ENCODE results near the gene ST8SIA1.

Gene ST8SIA1

GRCh38 chr12:22202847-22203246, 131.7 kb downstream of the ST8SIA1 start:
- WGBS (ENCODE audit: extremely low coverage, insufficient coverage, insufficient read length), result no CpG with 5 or more reads among the region's 5 CpGs
- H3K9ac ChIP-seq (ENCODE audit: low read length), result no peak overlapping the region
- H3K4ac ChIP-seq (ENCODE audit: low read depth, low read length), result no peak overlapping the region
- no peaks in the 10 kb centered on the region for H3K4me1 ChIP-seq (ENCODE audit: control insufficient read depth in 1 of 2, insufficient read depth in 2 of 2, low read length in 2 of 2)
- H3K4me2 ChIP-seq (ENCODE audit: low read length), result no peak overlapping the region
- H3K79me1 ChIP-seq (ENCODE audit: low read length), result no peaks in the 10 kb centered on the region
- H2BK120ac ChIP-seq (ENCODE audit: insufficient read depth, low read length, poor library complexity), result no peak overlapping the region
- H2AFZ ChIP-seq (ENCODE audit: insufficient read depth, low read length, poor library complexity), result no peak overlapping the region
- H3K27ac ChIP-seq (ENCODE audit: low read depth, low read length), result no peak overlapping the region
- H2BK5ac ChIP-seq (ENCODE audit: low read depth, low read length, poor library complexity), result no peak overlapping the region
- no peak overlapping the region for H4K12ac ChIP-seq (ENCODE audit: low read depth, low read length)
- no peak overlapping the region for H3K18ac ChIP-seq (ENCODE audit: low read length)
- H3K23ac ChIP-seq (ENCODE audit: low read length), result no peak overlapping the region
- DNase-seq, result no peak
- no peaks in the 10 kb centered on the region for H3K36me3 ChIP-seq (ENCODE audit: control insufficient read depth in 1 of 2, insufficient read depth in 2 of 2, low read length in 2 of 2)
- H3K4me3 ChIP-seq (ENCODE audit: low read depth, low read length), result no peak overlapping the region
- no peaks in the 10 kb centered on the region for H3K27me3 ChIP-seq (ENCODE audit: insufficient read depth, low read length)
- no peaks in the 10 kb centered on the region for H3K9me3 ChIP-seq (ENCODE audit: insufficient read depth, low read depth, low read length)
- no peak overlapping the region for H4K91ac ChIP-seq (ENCODE audit: low read depth, low read length)
- no peak overlapping the region for H3K14ac ChIP-seq (ENCODE audit: low read length)
- H3K79me2 ChIP-seq (ENCODE audit: control insufficient read depth, insufficient read depth, low read length, poor library complexity), result no peaks in the 10 kb centered on the region
- no peak overlapping the region for H4K8ac ChIP-seq (ENCODE audit: low read depth, low read length)
- no peak overlapping the region for H2BK12ac ChIP-seq (ENCODE audit: low read length)
- no peak overlapping the region for H2AK5ac ChIP-seq (ENCODE audit: low read length)

- no peak overlapping the region for H3K14ac ChIP-seq (ENCODE audit: low read length)
- no peak overlapping the region for H2BK120ac ChIP-seq (ENCODE audit: insufficient read depth, low read length, poor library complexity)
- no peaks in the 10 kb centered on the region for H3K79me1 ChIP-seq (ENCODE audit: low read length)
- H3K23ac ChIP-seq (ENCODE audit: low read length), result no peak overlapping the region
- no peak overlapping the region for H3K9ac ChIP-seq (ENCODE audit: low read length)
- H3K4me3 ChIP-seq (ENCODE audit: low read depth, low read length), result no peak overlapping the region
- no peak overlapping the region for H3K27ac ChIP-seq (ENCODE audit: low read depth, low read length)
- H4K12ac ChIP-seq (ENCODE audit: low read depth, low read length), result no peak overlapping the region
- no peaks in the 10 kb centered on the region for H3K79me2 ChIP-seq (ENCODE audit: control insufficient read depth, insufficient read depth, low read length, poor library complexity)
- no peak overlapping the region for H2AFZ ChIP-seq (ENCODE audit: insufficient read depth, low read length, poor library complexity)
- H3K36me3 ChIP-seq (ENCODE audit: control insufficient read depth in 1 of 2, insufficient read depth in 2 of 2, low read length in 2 of 2), result no peaks in the 10 kb centered on the region
- no peak overlapping the region for H4K91ac ChIP-seq (ENCODE audit: low read depth, low read length)
- no peak overlapping the region for H3K4ac ChIP-seq (ENCODE audit: low read depth, low read length)
- no peaks in the 10 kb centered on the region for H3K4me1 ChIP-seq (ENCODE audit: control insufficient read depth in 1 of 2, insufficient read depth in 2 of 2, low read length in 2 of 2)
- H2BK5ac ChIP-seq (ENCODE audit: low read depth, low read length, poor library complexity), result no peak overlapping the region
- H3K27me3 ChIP-seq (ENCODE audit: insufficient read depth, low read length), result no peaks in the 10 kb centered on the region
- no peak overlapping the region for H3K4me2 ChIP-seq (ENCODE audit: low read length)
- H4K8ac ChIP-seq (ENCODE audit: low read depth, low read length), result no peak overlapping the region
- no peaks in the 10 kb centered on the region for H3K9me3 ChIP-seq (ENCODE audit: insufficient read depth, low read depth, low read length)
- no CpG with 5 or more reads among the region's 3 CpGs for WGBS (ENCODE audit: extremely low coverage, insufficient coverage, insufficient read length)
- no peak overlapping the region for H2AK5ac ChIP-seq (ENCODE audit: low read length)
- no peak for DNase-seq
- no peak overlapping the region for H2BK12ac ChIP-seq (ENCODE audit: low read length)
- H3K18ac ChIP-seq (ENCODE audit: low read length), result no peak overlapping the region
Measured at GRCh38 chr12:22201101-22201500, 133.4 kb downstream of the ST8SIA1 start.

GRCh38 chr12:22196236-22196635, 138.3 kb downstream of the ST8SIA1 start:
- H4K12ac ChIP-seq (ENCODE audit: low read depth, low read length), result no peak overlapping the region
- H4K91ac ChIP-seq (ENCODE audit: low read depth, low read length), result no peak overlapping the region
- no peak overlapping the region for H2BK12ac ChIP-seq (ENCODE audit: low read length)
- no peak overlapping the region for H3K4ac ChIP-seq (ENCODE audit: low read depth, low read length)
- no peak overlapping the region for H2AK5ac ChIP-seq (ENCODE audit: low read length)
- DNase-seq, result no peak
- no peak overlapping the region for H3K9ac ChIP-seq (ENCODE audit: low read length)
- no peaks in the 10 kb centered on the region for H3K27me3 ChIP-seq (ENCODE audit: insufficient read depth, low read length)
- no peak overlapping the region for H3K4me3 ChIP-seq (ENCODE audit: low read depth, low read length)
- no peak overlapping the region for H3K27ac ChIP-seq (ENCODE audit: low read depth, low read length)
- H2BK5ac ChIP-seq (ENCODE audit: low read depth, low read length, poor library complexity), result no peak overlapping the region
- H3K9me3 ChIP-seq (ENCODE audit: insufficient read depth, low read depth, low read length), result no peaks in the 10 kb centered on the region
- WGBS (ENCODE audit: extremely low coverage, insufficient coverage, insufficient read length), result no CpG with 5 or more reads among the region's 1 CpG
- no peak overlapping the region for H4K8ac ChIP-seq (ENCODE audit: low read depth, low read length)
- no peak overlapping the region for H3K18ac ChIP-seq (ENCODE audit: low read length)
- H3K4me2 ChIP-seq (ENCODE audit: low read length), result no peak overlapping the region
- no peak overlapping the region for H2AFZ ChIP-seq (ENCODE audit: insufficient read depth, low read length, poor library complexity)
- no peaks in the 10 kb centered on the region for H3K36me3 ChIP-seq (ENCODE audit: control insufficient read depth in 1 of 2, insufficient read depth in 2 of 2, low read length in 2 of 2)
- H3K14ac ChIP-seq (ENCODE audit: low read length), result no peak overlapping the region
- no peaks in the 10 kb centered on the region for H3K4me1 ChIP-seq (ENCODE audit: control insufficient read depth in 1 of 2, insufficient read depth in 2 of 2, low read length in 2 of 2)
- H3K79me2 ChIP-seq (ENCODE audit: control insufficient read depth, insufficient read depth, low read length, poor library complexity), result no peaks in the 10 kb centered on the region
- no peaks in the 10 kb centered on the region for H3K79me1 ChIP-seq (ENCODE audit: low read length)
- H2BK120ac ChIP-seq (ENCODE audit: insufficient read depth, low read length, poor library complexity), result no peak overlapping the region
- no peak overlapping the region for H3K23ac ChIP-seq (ENCODE audit: low read length)

- Histone ChIP-seq H3K27me3 (ENCODE audit: insufficient read depth, low read length) (no peaks in the 10 kb centered on the region), H4K12ac (ENCODE audit: low read depth, low read length) (no peak overlapping the region), H3K9ac (ENCODE audit: low read length) (no peak overlapping the region), H2BK12ac (ENCODE audit: low read length) (no peak overlapping the region), H2AK5ac (ENCODE audit: low read length) (no peak overlapping the region), H3K4me2 (ENCODE audit: low read length) (no peak overlapping the region), H3K14ac (ENCODE audit: low read length) (no peak overlapping the region), H3K4ac (ENCODE audit: low read depth, low read length) (no peak overlapping the region), H3K36me3 (ENCODE audit: control insufficient read depth in 1 of 2, insufficient read depth in 2 of 2, low read length in 2 of 2) (no peaks in the 10 kb centered on the region), H3K79me1 (ENCODE audit: low read length) (no peaks in the 10 kb centered on the region), H2BK5ac (ENCODE audit: low read depth, low read length, poor library complexity) (no peak overlapping the region), H2BK120ac (ENCODE audit: insufficient read depth, low read length, poor library complexity) (no peak overlapping the region), H3K9me3 (ENCODE audit: insufficient read depth, low read depth, low read length) (no peaks in the 10 kb centered on the region), H2AFZ (ENCODE audit: insufficient read depth, low read length, poor library complexity) (no peak overlapping the region), H4K91ac (ENCODE audit: low read depth, low read length) (no peak overlapping the region), H3K27ac (ENCODE audit: low read depth, low read length) (no peak overlapping the region), H3K18ac (ENCODE audit: low read length) (no peak overlapping the region), H3K23ac (ENCODE audit: low read length) (no peak overlapping the region), H3K79me2 (ENCODE audit: control insufficient read depth, insufficient read depth, low read length, poor library complexity) (no peaks in the 10 kb centered on the region), H3K4me1 (ENCODE audit: control insufficient read depth in 1 of 2, insufficient read depth in 2 of 2, low read length in 2 of 2) (no peaks in the 10 kb centered on the region), H3K4me3 (ENCODE audit: low read depth, low read length) (no peak overlapping the region), H4K8ac (ENCODE audit: low read depth, low read length) (no peak overlapping the region)
- DNase-seq, result no peak
- WGBS (ENCODE audit: extremely low coverage, insufficient coverage, insufficient read length), result no CpG with 5 or more reads among the region's 1 CpG
Measured at GRCh38 chr12:22190969-22191368, 143.5 kb downstream of the ST8SIA1 start.

Data from trophoblast cell (in vitro differentiated cells and primary cell).